IMR-90 (cell line): ENCODE measurements around the gene SSR4. TPM values are rescaled to one million over a fixed set of nuclear protein-coding genes. Genes with fewer than 3 reads are reported as not detected.

Experiments
- ATAC-seq: fragments of 200-7000 bp; cut with Tn5 transposase; 2 replicates; pipeline ENCODE4 v1.9.1; 2020; ENCODE audit warnings: low read depth, mild to moderate bottlenecking, moderate library complexity
- BruUV-seq: library from RNA; stranded (reverse); fragments of 400-500 nt; replicated peaks from 2 replicates; lab custom pipeline; 2021; lab: Mats Ljungman, UMichigan
- CTCF ChIA-PET: fragments of 300-600 bp; formaldehyde crosslinking; extraction: SDS; loops from one replicate; lab custom pipeline; 2021; ENCODE audit warnings: antibody characterized with exemption; lab: Yijun Ruan, JAX
- POLR2A ChIA-PET: fragments of 300-600 bp; sonication (Branson Sonifier 250); formaldehyde crosslinking; loops from one replicate; lab custom pipeline; 2022; ENCODE audit warnings: antibody characterized with exemption; ENCODE audit not compliant: unreplicated experiment; lab: Charles Lee
- DNase-seq: peaks from one replicate; pipeline ENCODE4 v3.0.0; 2013
- H2AFZ ChIP-seq: replicated peaks from 2 replicates; pipeline ENCODE3; 2013; ENCODE audit warnings: low read length, mild to moderate bottlenecking; ENCODE audit not compliant: poor library complexity
- H2AK5ac ChIP-seq: 2 replicates; pipeline ENCODE4 v1.6.1; 2013; ENCODE audit warnings: low read depth, low read length, inconsistent platforms
- H2AK9ac ChIP-seq: replicated peaks from 2 replicates; pipeline ENCODE3; 2013; ENCODE audit warnings: mild to moderate bottlenecking, low read depth, low read length, moderate library complexity; ENCODE audit not compliant: poor library complexity
- H2BK120ac ChIP-seq: 2 replicates; pipeline ENCODE4 v1.6.1; 2013; ENCODE audit warnings: low read depth, low read length, inconsistent platforms
- H2BK15ac ChIP-seq: 3 replicates; pipeline ENCODE4 v1.6.1; 2013; ENCODE audit warnings: low read depth, low read length, inconsistent platforms
- H2BK20ac ChIP-seq: 2 replicates; pipeline ENCODE4 v1.6.1; 2013; ENCODE audit warnings: low read depth, mild to moderate bottlenecking, inconsistent platforms, low read length, moderate library complexity
- H2BK5ac ChIP-seq: 2 replicates; pipeline ENCODE4 v1.6.1; 2013; ENCODE audit warnings: mild to moderate bottlenecking, low read depth, low read length, inconsistent platforms; ENCODE audit not compliant: poor library complexity, severe bottlenecking
- H3K14ac ChIP-seq: replicated peaks from 2 replicates; pipeline ENCODE4 v1.6.1; 2013; ENCODE audit warnings: low read depth, low read length, inconsistent platforms
- H3K18ac ChIP-seq: 2 replicates; pipeline ENCODE4 v1.6.1; 2013; ENCODE audit warnings: low read depth, low read length, control low read depth
- H3K23ac ChIP-seq: 2 replicates; pipeline ENCODE4 v1.6.1; 2013; ENCODE audit warnings: low read depth, low read length, inconsistent platforms
- H3K27ac ChIP-seq: 2 replicates; pipeline ENCODE4 v1.5.1; 2013; ENCODE audit warnings: mild to moderate bottlenecking, control low read depth, low read length; ENCODE audit not compliant: insufficient read depth
- H3K27me3 ChIP-seq: 2 replicates; pipeline ENCODE4 v1.6.1; 2013; ENCODE audit warnings: low read length; ENCODE audit not compliant: control insufficient read depth, insufficient read depth
- H3K36me3 ChIP-seq: 2 replicates; pipeline ENCODE4 v1.6.1; 2013; ENCODE audit warnings: low read length, mixed read lengths; ENCODE audit not compliant: control insufficient read depth, insufficient read depth
- H3K4ac ChIP-seq: 2 replicates; pipeline ENCODE4 v1.6.1; 2013; ENCODE audit warnings: low read depth, low read length, inconsistent platforms
- H3K4me1 ChIP-seq: 2 replicates; pipeline ENCODE4 v1.6.1; 2013; ENCODE audit warnings: low read length, mixed read lengths; ENCODE audit not compliant: control insufficient read depth, insufficient read depth
- H3K4me2 ChIP-seq: 2 replicates; pipeline ENCODE4 v1.6.1; 2013; ENCODE audit warnings: low read depth, mild to moderate bottlenecking, control low read depth, low read length, moderate library complexity
- H3K4me3 ChIP-seq: 2 replicates; pipeline ENCODE4 v1.5.1; 2013; ENCODE audit warnings: low read depth, mild to moderate bottlenecking, control low read depth, low read length, moderate library complexity; ENCODE audit not compliant: insufficient read depth
- H3K56ac ChIP-seq: 2 replicates; pipeline ENCODE4 v1.6.1; 2013; ENCODE audit warnings: low read length, inconsistent platforms; ENCODE audit not compliant: insufficient read depth; ENCODE audit errors: extremely low read depth
- H3K79me1 ChIP-seq, 2 experiments: 2 replicates each; pipeline ENCODE4 v1.6.1; 2013; ENCODE audit warnings: low read length in 2 of 2, inconsistent platforms in 1 of 2, low read depth in 1 of 2
- H3K9ac ChIP-seq: 2 replicates; pipeline ENCODE4 v1.6.1; 2013; ENCODE audit warnings: low read depth, low read length, control low read depth
- H3K9me1 ChIP-seq: 2 replicates; pipeline ENCODE4 v1.6.1; 2013; ENCODE audit warnings: low read length, inconsistent platforms; ENCODE audit not compliant: insufficient read depth
- H3K9me3 ChIP-seq: 2 replicates; pipeline ENCODE4 v1.6.1; 2013; ENCODE audit warnings: low read length; ENCODE audit not compliant: control insufficient read depth, insufficient read depth
- H4K20me1 ChIP-seq: 2 replicates; pipeline ENCODE4 v1.6.1; 2013; ENCODE audit warnings: low read length, inconsistent platforms; ENCODE audit not compliant: insufficient read depth
- H4K5ac ChIP-seq: 2 replicates; pipeline ENCODE4 v1.6.1; 2013; ENCODE audit warnings: mild to moderate bottlenecking, low read depth, low read length, control low read depth
- H4K8ac ChIP-seq, 2 experiments: 2 replicates each; pipeline ENCODE4 v1.6.1; 2013; ENCODE audit warnings: low read depth in 2 of 2, low read length in 2 of 2, control low read depth in 1 of 2, inconsistent platforms in 1 of 2
- H4K91ac ChIP-seq: 2 replicates; pipeline ENCODE4 v1.6.1; 2013; ENCODE audit warnings: low read depth, low read length, inconsistent platforms; ENCODE audit not compliant: insufficient read depth
- FOS ChIP-seq: fragments of 150-350 bp; IDR thresholded peaks from 2 replicates; pipeline ENCODE4 v1.6.1; 2016; ENCODE audit warnings: low read depth, low read length
- MAFK ChIP-seq: IDR thresholded peaks from 2 replicates; pipeline ENCODE4 v1.6.1; 2012; ENCODE audit warnings: low read depth, low read length, improper control_type of control experiment
- MXI1 ChIP-seq: IDR thresholded peaks from 2 replicates; pipeline ENCODE4 v1.6.1; 2012; ENCODE audit warnings: low read depth, mild to moderate bottlenecking, low read length, moderate library complexity, borderline replicate concordance
- NFE2L2 ChIP-seq: fragments of 150-350 bp; IDR thresholded peaks from 2 replicates; pipeline ENCODE4 v1.6.1; 2016; ENCODE audit warnings: low read depth, mild to moderate bottlenecking, low read length
- RAD21 ChIP-seq: IDR thresholded peaks from 2 replicates; pipeline ENCODE4 v1.6.1; 2012; ENCODE audit warnings: low read length, improper control_type of control experiment
- RFX5 ChIP-seq: IDR thresholded peaks from 2 replicates; pipeline ENCODE4 v1.8.0; 2012; ENCODE audit warnings: low read depth, mild to moderate bottlenecking, low read length, moderate library complexity
- SMC3 ChIP-seq: fragments of 150-350 bp; IDR thresholded peaks from 2 replicates; pipeline ENCODE4 v1.6.1; 2016; ENCODE audit warnings: low read depth, mild to moderate bottlenecking, antibody characterized with exemption, low read length, moderate library complexity
- WGBS, 2 experiments: methylation state at CpG; one replicate each; pipeline versions ENCODE4 v1.1.5 to v1.1.7; 2013; ENCODE audit warnings: missing lambda C conversion rate in 2 of 2; ENCODE audit not compliant: insufficient read length in 1 of 2; ENCODE audit errors: extremely low coverage in 2 of 2; 5-methylcytosine and 5-hydroxymethylcytosine counted together
- dilution Hi-C: fragments of 300-500 bp; cut with HindIII; formaldehyde crosslinking; loops from one replicate; pipeline ENCODE4 v1.14.3; 2018; ENCODE audit warnings: low sequenced_read_pairs; ENCODE audit not compliant: unreplicated experiment
- in situ Hi-C: fragments of 300-500 bp; cut with MboI; formaldehyde crosslinking; loops from 3 replicates; pipeline ENCODE4 v1.14.3; 2019; ENCODE audit warnings: low sequenced_read_pairs, inconsistent platforms, mixed read lengths
- intact Hi-C: fragments of 100-400 bp; cut with micrococcal nuclease; formaldehyde crosslinking; loops from 2 replicates; pipeline ENCODE4 v1.10.0; 2022
- polyA plus RNA-seq, 3 experiments: library from polyadenylated mRNA; depleted of rRNA; stranded (reverse); fragments of >200 nt; gene quantifications; 2 replicates each; pipeline ENCODE4 v1.2.3, GENCODE V29; 2012; ENCODE audit warnings: low replicate concordance in 1 of 3
- total RNA-seq: library from RNA; depleted of rRNA; stranded (reverse); fragments of >200 nt; gene quantifications from 2 replicates; pipeline ENCODE4 v1.2.3, GENCODE V29; 2012

The SSR4 gene
- total and polyA plus RNA-seq, 2 of the 4 experiments (the other 2 are of a cell fraction) = 141 to 480 TPM

DNA sequence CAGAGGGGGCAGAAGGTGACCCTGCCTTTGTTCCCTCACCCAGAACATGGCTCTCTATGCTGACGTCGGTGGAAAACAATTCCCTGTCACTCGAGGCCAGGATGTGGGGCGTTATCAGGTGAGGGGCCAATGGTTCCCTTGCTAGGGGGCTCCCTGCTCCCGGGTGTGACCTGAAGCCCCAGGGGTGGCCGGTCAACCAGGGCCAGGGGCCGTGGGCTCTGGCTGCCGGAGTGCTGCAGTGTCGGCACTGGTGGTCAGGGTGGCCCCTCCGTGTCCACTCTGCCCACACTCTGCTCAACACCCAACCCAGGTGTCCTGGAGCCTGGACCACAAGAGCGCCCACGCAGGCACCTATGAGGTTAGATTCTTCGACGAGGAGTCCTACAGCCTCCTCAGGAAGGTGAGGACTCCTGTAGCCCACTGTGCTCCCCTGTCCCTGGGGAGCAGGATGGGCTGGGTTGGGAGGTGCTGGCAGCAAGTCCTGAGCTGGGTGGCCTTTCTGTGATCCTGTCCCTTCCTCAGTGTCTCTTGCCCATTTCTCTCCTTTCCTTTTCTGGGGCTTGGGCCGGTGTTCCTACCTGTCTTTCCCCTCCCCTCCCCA is 3.0 kb downstream of the SSR4 start:
- Histone ChIP-seq H3K4me3 (no peak overlapping the region), H3K9ac (no peak overlapping the region), H2BK15ac (no peak overlapping the region), H3K4me1 (peaks cover 4% of the 10 kb centered on the region; the same call in 1 of the 2 replicates), H2AFZ (no peak overlapping the region), H3K9me3 (peaks cover 2% of the 10 kb centered on the region; the same call in 1 of the 2 replicates), H2AK5ac (no peak overlapping the region), H2BK120ac (no peak overlapping the region), H4K8ac (no peak overlapping the region), H3K36me3 (peaks cover 18% of the 10 kb centered on the region), H4K20me1 (no peaks in the 10 kb centered on the region), H4K5ac (no peak overlapping the region), H3K79me1 (peaks cover 4 to 25% of the 10 kb centered on the region in 2 experiments; a peak in 3 of 4 replicates), H2BK20ac (no peak overlapping the region), H3K27me3 (no peaks in the 10 kb centered on the region), H4K91ac (no peak overlapping the region), H2AK9ac (peak overlapping the region; percentile 28), H2BK5ac (no peak overlapping the region), H3K4ac (no peak overlapping the region), H3K4me2 (no peak overlapping the region), H3K23ac (no peak overlapping the region), H3K14ac (no peak overlapping the region), H3K9me1 (peaks cover 6% of the 10 kb centered on the region; the same call in 1 of the 2 replicates), H3K18ac (no peak overlapping the region), H3K56ac (no peak overlapping the region), H3K27ac (no peak overlapping the region)
- 94% methylated on average over 5 of the region's 15 CpGs; no CpG with 5 or more reads in 1 of the 2 experiments for WGBS, 2 experiments
- no peak for ATAC-seq
- DNase-seq = no peak
- TF ChIP-seq MXI1 (no peak), NFE2L2 (no peak), RAD21 (no peak), MAFK (no peak), FOS (no peak), SMC3 (no peak), RFX5 (no peak)
- in situ Hi-C loops = loop anchor here (5.0 kb wide), 1 partner anchor 120 kb away; no protein-coding TSS in a partner anchor
- intact Hi-C loops = no loop called here
- ChIA-PET POLR2A (no interaction called here), CTCF (no interaction called here)
- BruUV-seq = no TSS peak
- dilution Hi-C loops = no loop called here
